ENCODE data around the gene TNK1.

TNK1 gene

GRCh38 chr17:7393613-7394451 lies 12.9 kb downstream of the TNK1 start:
- peak; percentile 76 for TF ChIP-seq ZBTB7A (IDR thresholded peaks at IDR 0.05; ENCODE audit: low read depth)
- TF ChIP-seq, protein P1, sequence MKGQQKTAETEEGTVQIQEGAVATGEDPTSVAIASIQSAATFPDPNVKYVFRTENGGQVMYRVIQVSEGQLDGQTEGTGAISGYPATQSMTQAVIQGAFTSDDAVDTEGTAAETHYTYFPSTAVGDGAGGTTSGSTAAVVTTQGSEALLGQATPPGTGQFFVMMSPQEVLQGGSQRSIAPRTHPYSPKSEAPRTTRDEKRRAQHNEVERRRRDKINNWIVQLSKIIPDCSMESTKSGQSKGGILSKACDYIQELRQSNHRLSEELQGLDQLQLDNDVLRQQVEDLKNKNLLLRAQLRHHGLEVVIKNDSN (IDR thresholded peaks at IDR 0.05), result no peak
- no peak for TF ChIP-seq RAD21 (IDR thresholded peaks at IDR 0.05; ENCODE audit: low read depth)
- no peak for TF ChIP-seq YY1 (IDR thresholded peaks at IDR 0.05; ENCODE audit: low read depth)
- TF ChIP-seq EP300 (IDR thresholded peaks at IDR 0.05; ENCODE audit: borderline replicate concordance), result no peak
- TF ChIP-seq CEBPB (IDR thresholded peaks at IDR 0.05), result no peak
- no peak for TF ChIP-seq TCF12 (IDR thresholded peaks at IDR 0.05; ENCODE audit: low read depth)
- no peak for TF ChIP-seq FOXM1 (IDR thresholded peaks at IDR 0.05; ENCODE audit: borderline replicate concordance, low read depth)
- no peak for TF ChIP-seq NFIC (IDR thresholded peaks at IDR 0.05)
- no peak for TF ChIP-seq EGR1 (IDR thresholded peaks at IDR 0.05)
- no peak for TF ChIP-seq TAF1 (IDR thresholded peaks at IDR 0.05; ENCODE audit: low read depth)
- TF ChIP-seq, protein P2, sequence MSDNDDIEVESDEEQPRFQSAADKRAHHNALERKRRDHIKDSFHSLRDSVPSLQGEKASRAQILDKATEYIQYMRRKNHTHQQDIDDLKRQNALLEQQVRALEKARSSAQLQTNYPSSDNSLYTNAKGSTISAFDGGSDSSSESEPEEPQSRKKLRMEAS (IDR thresholded peaks at IDR 0.05), result peak; percentile 32; the same call in 1 of the 2 replicates
- TF ChIP-seq TEAD4 (IDR thresholded peaks at IDR 0.05), result peak; percentile 43; the same call in 1 of the 2 replicates
- TF ChIP-seq, protein P3, sequence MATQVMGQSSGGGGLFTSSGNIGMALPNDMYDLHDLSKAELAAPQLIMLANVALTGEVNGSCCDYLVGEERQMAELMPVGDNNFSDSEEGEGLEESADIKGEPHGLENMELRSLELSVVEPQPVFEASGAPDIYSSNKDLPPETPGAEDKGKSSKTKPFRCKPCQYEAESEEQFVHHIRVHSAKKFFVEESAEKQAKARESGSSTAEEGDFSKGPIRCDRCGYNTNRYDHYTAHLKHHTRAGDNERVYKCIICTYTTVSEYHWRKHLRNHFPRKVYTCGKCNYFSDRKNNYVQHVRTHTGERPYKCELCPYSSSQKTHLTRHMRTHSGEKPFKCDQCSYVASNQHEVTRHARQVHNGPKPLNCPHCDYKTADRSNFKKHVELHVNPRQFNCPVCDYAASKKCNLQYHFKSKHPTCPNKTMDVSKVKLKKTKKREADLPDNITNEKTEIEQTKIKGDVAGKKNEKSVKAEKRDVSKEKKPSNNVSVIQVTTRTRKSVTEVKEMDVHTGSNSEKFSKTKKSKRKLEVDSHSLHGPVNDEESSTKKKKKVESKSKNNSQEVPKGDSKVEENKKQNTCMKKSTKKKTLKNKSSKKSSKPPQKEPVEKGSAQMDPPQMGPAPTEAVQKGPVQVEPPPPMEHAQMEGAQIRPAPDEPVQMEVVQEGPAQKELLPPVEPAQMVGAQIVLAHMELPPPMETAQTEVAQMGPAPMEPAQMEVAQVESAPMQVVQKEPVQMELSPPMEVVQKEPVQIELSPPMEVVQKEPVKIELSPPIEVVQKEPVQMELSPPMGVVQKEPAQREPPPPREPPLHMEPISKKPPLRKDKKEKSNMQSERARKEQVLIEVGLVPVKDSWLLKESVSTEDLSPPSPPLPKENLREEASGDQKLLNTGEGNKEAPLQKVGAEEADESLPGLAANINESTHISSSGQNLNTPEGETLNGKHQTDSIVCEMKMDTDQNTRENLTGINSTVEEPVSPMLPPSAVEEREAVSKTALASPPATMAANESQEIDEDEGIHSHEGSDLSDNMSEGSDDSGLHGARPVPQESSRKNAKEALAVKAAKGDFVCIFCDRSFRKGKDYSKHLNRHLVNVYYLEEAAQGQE (IDR thresholded peaks at IDR 0.05; ENCODE audit: low read depth), result no peak
- no peak for TF ChIP-seq CREB1 (IDR thresholded peaks at IDR 0.05; ENCODE audit: low read depth)

- TF ChIP-seq EGR1 (IDR thresholded peaks at IDR 0.05) (no peak), CEBPB (IDR thresholded peaks at IDR 0.05) (no peak), NFIC (IDR thresholded peaks at IDR 0.05) (no peak), TCF12 (IDR thresholded peaks at IDR 0.05; ENCODE audit: low read depth) (no peak), RAD21 (IDR thresholded peaks at IDR 0.05; ENCODE audit: low read depth) (no peak), YY1 (IDR thresholded peaks at IDR 0.05; ENCODE audit: low read depth) (peak; percentile 23; the same call in 1 of the 2 replicates), TAF1 (IDR thresholded peaks at IDR 0.05; ENCODE audit: low read depth) (peak; percentile 59; the same call in 1 of the 2 replicates), CREB1 (IDR thresholded peaks at IDR 0.05; ENCODE audit: low read depth) (no peak), FOXM1 (IDR thresholded peaks at IDR 0.05; ENCODE audit: borderline replicate concordance, low read depth) (no peak), ZBTB7A (IDR thresholded peaks at IDR 0.05; ENCODE audit: low read depth) (peak; percentile 41; the same call in 1 of the 2 replicates), EP300 (IDR thresholded peaks at IDR 0.05; ENCODE audit: borderline replicate concordance) (no peak), TEAD4 (IDR thresholded peaks at IDR 0.05) (no peak)
- TF ChIP-seq, protein P1 (IDR thresholded peaks at IDR 0.05), result no peak
- TF ChIP-seq, protein P3 (IDR thresholded peaks at IDR 0.05; ENCODE audit: low read depth), result no peak
- TF ChIP-seq, protein P2 (IDR thresholded peaks at IDR 0.05), result peak; percentile 77
Observed at GRCh38 chr17:7394452-7395191, 13.7 kb downstream of the TNK1 start, which contains the start of gene PLSCR3. PLSCR3 (minus strand) TSS chr17:7394525; CDS start chr17:7394110, 415 bp downstream.

DNA sequence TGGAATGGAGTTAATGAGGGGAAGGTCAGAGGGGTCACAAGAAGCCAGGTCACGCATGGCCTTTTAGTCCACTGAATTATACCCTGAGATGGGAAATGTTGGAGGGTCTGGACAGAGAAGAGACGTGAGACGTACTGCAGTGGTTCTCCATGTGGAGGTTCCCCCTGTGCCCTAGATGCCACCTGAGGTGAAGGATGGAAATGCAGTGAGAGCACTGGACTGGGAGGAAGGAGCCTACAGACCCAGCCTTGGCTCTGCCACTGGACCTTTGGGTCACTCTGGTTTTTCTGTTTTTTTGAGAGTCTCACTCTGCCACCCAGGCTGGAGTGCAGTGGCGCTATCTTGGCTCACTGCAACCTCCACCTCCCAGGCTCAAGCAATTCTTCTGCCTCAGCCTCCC lies 15.3 kb downstream of the TNK1 start:
- no peak for TF ChIP-seq TEAD4 (IDR thresholded peaks at IDR 0.05)
- TF ChIP-seq YY1 (IDR thresholded peaks at IDR 0.05; ENCODE audit: low read depth), result no peak
- no peak for TF ChIP-seq TCF12 (IDR thresholded peaks at IDR 0.05; ENCODE audit: low read depth)
- TF ChIP-seq TAF1 (IDR thresholded peaks at IDR 0.05; ENCODE audit: low read depth), result no peak
- no peak for TF ChIP-seq NFIC (IDR thresholded peaks at IDR 0.05)
- TF ChIP-seq EP300 (IDR thresholded peaks at IDR 0.05; ENCODE audit: borderline replicate concordance), result no peak
- no peak for TF ChIP-seq FOXM1 (IDR thresholded peaks at IDR 0.05; ENCODE audit: borderline replicate concordance, low read depth)
- no peak for TF ChIP-seq EGR1 (IDR thresholded peaks at IDR 0.05)
- no peak for TF ChIP-seq ZBTB7A (IDR thresholded peaks at IDR 0.05; ENCODE audit: low read depth)
- TF ChIP-seq, protein P3 (IDR thresholded peaks at IDR 0.05; ENCODE audit: low read depth), result no peak
- TF ChIP-seq, protein P1 (IDR thresholded peaks at IDR 0.05), result no peak
- TF ChIP-seq, protein P2 (IDR thresholded peaks at IDR 0.05), result no peak
- no peak for TF ChIP-seq RAD21 (IDR thresholded peaks at IDR 0.05; ENCODE audit: low read depth)
